Hepatocyte (in vitro differentiated cells): ENCODE measurements around the gene KRT86.

Experiments used
- EZH2 ChIP-seq: fragments of 200-600 bp; sonication (generic); IDR thresholded peaks from 2 replicates; pipeline ENCODE4 v1.6.1; 2016; ENCODE audit warnings: antibody characterized with exemption, mild to moderate bottlenecking, borderline replicate concordance
- EZH2phosphoT487 ChIP-seq: fragments of 200-600 bp; sonication (generic); IDR thresholded peaks from one replicate; pipeline ENCODE4 v1.6.1; 2018; ENCODE audit warnings: antibody characterized with exemption, mild to moderate bottlenecking, low read depth, moderate library complexity; ENCODE audit not compliant: unreplicated experiment, severe bottlenecking
- TF ChIP-seq, protein P1 (sequence below): fragments of 200-600 bp; sonication (generic); IDR thresholded peaks from 2 replicates; pipeline ENCODE4 v1.5.1; 2016; ENCODE audit warnings: antibody characterized with exemption, mild to moderate bottlenecking; ENCODE audit not compliant: poor library complexity

DNA sequence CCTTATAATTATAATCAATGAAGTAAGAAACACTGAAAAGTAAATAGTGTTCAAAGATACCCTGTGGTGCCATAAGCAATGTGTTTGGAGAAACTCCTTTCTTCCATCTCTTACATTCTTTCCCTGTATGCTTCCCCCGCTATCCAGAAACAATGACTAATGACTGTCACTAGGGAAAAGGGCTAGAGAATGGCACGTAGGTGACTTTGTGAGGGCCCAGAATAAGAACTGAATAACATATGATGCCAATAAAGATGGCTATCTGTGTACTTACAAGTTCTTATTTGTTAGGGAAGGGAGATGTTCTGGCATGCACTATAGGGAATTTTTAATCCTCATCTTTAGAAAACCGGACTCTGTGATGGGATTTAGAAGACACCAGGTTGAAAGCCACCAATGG lies 46.1 kb upstream of the KRT86 start:
- TF ChIP-seq EZH2 (no peak), EZH2phosphoT487 (no peak)
- TF ChIP-seq, protein P1, sequence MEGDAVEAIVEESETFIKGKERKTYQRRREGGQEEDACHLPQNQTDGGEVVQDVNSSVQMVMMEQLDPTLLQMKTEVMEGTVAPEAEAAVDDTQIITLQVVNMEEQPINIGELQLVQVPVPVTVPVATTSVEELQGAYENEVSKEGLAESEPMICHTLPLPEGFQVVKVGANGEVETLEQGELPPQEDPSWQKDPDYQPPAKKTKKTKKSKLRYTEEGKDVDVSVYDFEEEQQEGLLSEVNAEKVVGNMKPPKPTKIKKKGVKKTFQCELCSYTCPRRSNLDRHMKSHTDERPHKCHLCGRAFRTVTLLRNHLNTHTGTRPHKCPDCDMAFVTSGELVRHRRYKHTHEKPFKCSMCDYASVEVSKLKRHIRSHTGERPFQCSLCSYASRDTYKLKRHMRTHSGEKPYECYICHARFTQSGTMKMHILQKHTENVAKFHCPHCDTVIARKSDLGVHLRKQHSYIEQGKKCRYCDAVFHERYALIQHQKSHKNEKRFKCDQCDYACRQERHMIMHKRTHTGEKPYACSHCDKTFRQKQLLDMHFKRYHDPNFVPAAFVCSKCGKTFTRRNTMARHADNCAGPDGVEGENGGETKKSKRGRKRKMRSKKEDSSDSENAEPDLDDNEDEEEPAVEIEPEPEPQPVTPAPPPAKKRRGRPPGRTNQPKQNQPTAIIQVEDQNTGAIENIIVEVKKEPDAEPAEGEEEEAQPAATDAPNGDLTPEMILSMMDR = no peak
